Smooth muscle cell (in vitro differentiated cells): ENCODE measurements around the gene LPP. TPM values are rescaled to one million over a fixed set of nuclear protein-coding genes. Genes with fewer than 3 reads are reported as not detected.

Experiments used
- DNase-seq: peaks from one replicate; lab custom pipeline; 2025; ENCODE audit not compliant: unreplicated experiment; lab: John Stamatoyannopoulos, UW
- H2AFZ ChIP-seq: fragments of 200-600 bp; sonication (generic); 2 replicates; pipeline ENCODE4 v1.6.0; 2016; ENCODE audit warnings: antibody characterized with exemption, low read depth, mild to moderate bottlenecking
- H3F3A ChIP-seq: fragments of 200-600 bp; sonication (generic); 2 replicates; pipeline ENCODE4 v1.6.0; 2017; ENCODE audit warnings: antibody characterized with exemption, low read depth
- H3K27ac ChIP-seq: fragments of 200-600 bp; sonication (generic); 2 replicates; pipeline ENCODE4 v1.5.1; 2016; ENCODE audit warnings: low read depth, mild to moderate bottlenecking
- H3K27me3 ChIP-seq: fragments of 200-600 bp; sonication (generic); 2 replicates; pipeline ENCODE4 v1.6.1; 2016; ENCODE audit warnings: low read depth, mild to moderate bottlenecking
- H3K36me3 ChIP-seq: fragments of 200-600 bp; sonication (generic); 2 replicates; pipeline ENCODE4 v1.5.1; 2016; ENCODE audit warnings: low read depth
- H3K4me1 ChIP-seq: fragments of 200-600 bp; sonication (generic); 2 replicates; pipeline ENCODE4 v1.5.1; 2016; ENCODE audit warnings: low read depth
- H3K4me2 ChIP-seq: fragments of 200-600 bp; sonication (generic); 2 replicates; pipeline ENCODE4 v1.6.0; 2016; ENCODE audit warnings: mild to moderate bottlenecking
- H3K4me3 ChIP-seq: fragments of 200-600 bp; sonication (generic); 2 replicates; pipeline ENCODE4 v1.5.1; 2016; ENCODE audit warnings: mild to moderate bottlenecking
- H3K79me2 ChIP-seq: fragments of 200-600 bp; sonication (generic); 2 replicates; pipeline ENCODE4 v1.6.0; 2016; ENCODE audit warnings: low read depth, mild to moderate bottlenecking
- H3K9ac ChIP-seq: fragments of 200-600 bp; sonication (generic); 2 replicates; pipeline ENCODE4 v1.6.0; 2016; ENCODE audit warnings: low read depth
- H3K9me3 ChIP-seq: fragments of 200-600 bp; sonication (generic); replicated peaks from 2 replicates; pipeline ENCODE4 v1.5.1; 2016; ENCODE audit warnings: low read depth
- H4K20me1 ChIP-seq: fragments of 200-600 bp; sonication (generic); 2 replicates; pipeline ENCODE4 v1.6.0; 2016; ENCODE audit warnings: low read depth
- CTCF ChIP-seq: fragments of 200-600 bp; sonication (generic); IDR thresholded peaks from 2 replicates; pipeline ENCODE4 v1.5.1; 2017; ENCODE audit warnings: borderline replicate concordance, mild to moderate bottlenecking, antibody characterized with exemption; ENCODE audit not compliant: insufficient read depth, poor library complexity, severe bottlenecking
- WGBS: methylation state at CpG from one replicate; pipeline ENCODE4 v1.1.7; 2016; ENCODE audit warnings: low lambda C conversion rate; 5-methylcytosine and 5-hydroxymethylcytosine counted together
- polyA plus RNA-seq: library from polyadenylated mRNA; unstranded; fragments of >200 nt; fragmentation: Nextera tagmentation; extraction: Ambion mirVana; gene quantifications from 2 replicates; pipeline ENCODE4 v1.2.1, GENCODE V29; 2016
- total RNA-seq: library from RNA; depleted of rRNA; stranded (reverse); fragments of >200 nt; gene quantifications from 2 replicates; pipeline ENCODE4 v1.2.3, GENCODE V29; 2014

LPP gene
- total and polyA plus RNA-seq, 2 experiments from 2014 or later, result 42.3 to 128 TPM

GRCh38 chr3:188156056-188156455, 2.1 kb downstream of the LPP start:
- H3K9me3 ChIP-seq, result no peaks in the 10 kb centered on the region
- peaks cover 51% of the 10 kb centered on the region for H4K20me1 ChIP-seq
- WGBS, result 51% methylated on average over 2 of the region's 2 CpGs
- peaks cover 6% of the 10 kb centered on the region for H3F3A ChIP-seq
- peaks cover 71% of the 10 kb centered on the region for H3K79me2 ChIP-seq
- peaks cover 14% of the 10 kb centered on the region for H3K4me1 ChIP-seq
- no peak for TF ChIP-seq CTCF
- H3K4me2 ChIP-seq, result peak overlapping the region; percentile 90
- H3K27ac ChIP-seq, result no peak overlapping the region
- no peak overlapping the region for H3K9ac ChIP-seq
- H3K27me3 ChIP-seq, result no peaks in the 10 kb centered on the region
- no peak overlapping the region for H2AFZ ChIP-seq
- H3K36me3 ChIP-seq, result no peaks in the 10 kb centered on the region
- no peak for DNase-seq
- no peak overlapping the region for H3K4me3 ChIP-seq

GRCh38 chr3:188157407-188157806, 3.5 kb downstream of the LPP start:
- H3K4me3 ChIP-seq, result no peak overlapping the region
- no peak for TF ChIP-seq CTCF
- no peaks in the 10 kb centered on the region for H3K27me3 ChIP-seq
- H3K36me3 ChIP-seq, result no peaks in the 10 kb centered on the region
- H3K4me2 ChIP-seq, result no peak overlapping the region
- H3K9me3 ChIP-seq, result no peaks in the 10 kb centered on the region
- no peak overlapping the region for H3K27ac ChIP-seq
- peaks cover 64% of the 10 kb centered on the region for H4K20me1 ChIP-seq
- WGBS, result 92% methylated on average over 6 of the region's 6 CpGs
- DNase-seq, result no peak
- H3K79me2 ChIP-seq, result peaks cover 84% of the 10 kb centered on the region
- peaks cover 2% of the 10 kb centered on the region for H3F3A ChIP-seq
- no peak overlapping the region for H3K9ac ChIP-seq
- no peak overlapping the region for H2AFZ ChIP-seq
- H3K4me1 ChIP-seq, result peaks cover 10% of the 10 kb centered on the region

GRCh38 chr3:188157971-188158370, 4.0 kb downstream of the LPP start:
- no peak for TF ChIP-seq CTCF
- Histone ChIP-seq H3K9me3 (no peaks in the 10 kb centered on the region), H3K27me3 (no peaks in the 10 kb centered on the region), H3K79me2 (peaks cover 90% of the 10 kb centered on the region), H3K4me3 (no peak overlapping the region), H3K4me1 (peaks cover 5% of the 10 kb centered on the region), H4K20me1 (peaks cover 70% of the 10 kb centered on the region), H2AFZ (no peak overlapping the region), H3F3A (no peaks in the 10 kb centered on the region), H3K36me3 (no peaks in the 10 kb centered on the region), H3K9ac (no peak overlapping the region), H3K4me2 (no peak overlapping the region), H3K27ac (no peak overlapping the region)
- no peak for DNase-seq
- 75% methylated on average over 5 of the region's 5 CpGs for WGBS

GRCh38 chr3:188158731-188159310, 4.9 kb downstream of the LPP start:
- no peak for TF ChIP-seq CTCF
- no peak overlapping the region for H3K9ac ChIP-seq
- H2AFZ ChIP-seq, result no peak overlapping the region
- DNase-seq, result no peak
- no peak overlapping the region for H3K4me2 ChIP-seq
- peaks cover 5% of the 10 kb centered on the region for H3K4me1 ChIP-seq
- H3K4me3 ChIP-seq, result no peak overlapping the region
- no peaks in the 10 kb centered on the region for H3F3A ChIP-seq
- WGBS, result 70% methylated on average over 9 of the region's 9 CpGs
- no peaks in the 10 kb centered on the region for H3K27me3 ChIP-seq
- H3K9me3 ChIP-seq, result no peaks in the 10 kb centered on the region
- H3K36me3 ChIP-seq, result no peaks in the 10 kb centered on the region
- peak overlapping the region; percentile 19 for H3K27ac ChIP-seq
- peaks cover 79% of the 10 kb centered on the region for H4K20me1 ChIP-seq
- H3K79me2 ChIP-seq, result peaks cover 98% of the 10 kb centered on the region
